GM12872 (cell line): ENCODE results near the gene SMC4.

Experiments
- TF ChIP-seq, protein P1 (sequence below): IDR thresholded peaks from 3 replicates; pipeline ENCODE4 v1.5.1; 2011; ENCODE audit warnings: low read depth, mild to moderate bottlenecking, low read length, moderate library complexity; ENCODE audit not compliant: insufficient read depth

Gene SMC4

DNA sequence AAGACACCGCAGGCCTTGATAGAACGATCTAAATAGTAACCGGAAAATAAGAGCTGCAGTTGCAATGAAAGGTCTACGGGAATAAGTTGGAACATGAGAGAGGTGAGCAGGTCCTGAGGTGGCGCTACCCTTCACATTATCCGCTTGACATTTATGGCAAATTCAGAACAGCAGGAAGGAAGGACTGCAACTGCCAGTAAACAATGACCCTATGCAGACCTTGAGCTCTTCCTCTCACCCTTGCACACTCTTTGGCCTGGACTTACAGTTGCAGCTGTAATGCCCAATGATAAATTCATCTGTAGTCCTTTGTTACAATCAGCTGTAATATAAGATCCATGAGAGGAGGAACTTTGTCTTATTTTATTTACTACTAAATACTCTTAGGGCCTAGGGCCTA, 82.4 kb downstream of the SMC4 start:
- TF ChIP-seq, protein P1, sequence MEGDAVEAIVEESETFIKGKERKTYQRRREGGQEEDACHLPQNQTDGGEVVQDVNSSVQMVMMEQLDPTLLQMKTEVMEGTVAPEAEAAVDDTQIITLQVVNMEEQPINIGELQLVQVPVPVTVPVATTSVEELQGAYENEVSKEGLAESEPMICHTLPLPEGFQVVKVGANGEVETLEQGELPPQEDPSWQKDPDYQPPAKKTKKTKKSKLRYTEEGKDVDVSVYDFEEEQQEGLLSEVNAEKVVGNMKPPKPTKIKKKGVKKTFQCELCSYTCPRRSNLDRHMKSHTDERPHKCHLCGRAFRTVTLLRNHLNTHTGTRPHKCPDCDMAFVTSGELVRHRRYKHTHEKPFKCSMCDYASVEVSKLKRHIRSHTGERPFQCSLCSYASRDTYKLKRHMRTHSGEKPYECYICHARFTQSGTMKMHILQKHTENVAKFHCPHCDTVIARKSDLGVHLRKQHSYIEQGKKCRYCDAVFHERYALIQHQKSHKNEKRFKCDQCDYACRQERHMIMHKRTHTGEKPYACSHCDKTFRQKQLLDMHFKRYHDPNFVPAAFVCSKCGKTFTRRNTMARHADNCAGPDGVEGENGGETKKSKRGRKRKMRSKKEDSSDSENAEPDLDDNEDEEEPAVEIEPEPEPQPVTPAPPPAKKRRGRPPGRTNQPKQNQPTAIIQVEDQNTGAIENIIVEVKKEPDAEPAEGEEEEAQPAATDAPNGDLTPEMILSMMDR = no peak

DNA sequence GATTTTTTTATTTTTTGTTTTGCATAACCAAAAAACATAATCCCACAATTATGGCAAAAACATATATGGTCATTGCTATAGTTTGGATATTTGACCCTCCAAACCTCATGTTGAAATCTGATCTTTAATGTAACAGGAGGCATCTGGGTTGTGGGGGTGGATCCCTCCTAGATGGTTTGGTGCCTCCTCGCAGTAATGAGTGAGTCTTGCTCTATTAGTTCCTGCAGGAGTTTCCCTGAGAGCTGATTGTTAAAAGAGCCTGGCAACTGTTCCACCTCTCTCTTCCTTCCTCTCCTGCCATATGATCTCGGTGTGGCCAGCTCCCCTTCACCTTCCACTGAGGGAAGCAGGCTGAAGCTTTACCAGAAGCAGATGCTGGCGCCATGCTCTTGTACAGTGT, 83.3 kb downstream of the SMC4 start:
- TF ChIP-seq, protein P1 = no peak
